H7 (cell line): ENCODE results near the gene DNAJC5G. TPM values are rescaled to one million over a fixed set of nuclear protein-coding genes. Genes with fewer than 3 reads are reported as not detected.
A peak's percentile ranks its signal among the peaks of the same experiment; 100 is the strongest.
"Not testable (repeated sequence)": the region's sequence is repeated elsewhere in the genome, so short reads cannot be mapped to it uniquely, and the experiment has no call there.

ENCODE experiments used
- DNase-seq: peaks from one replicate; pipeline ENCODE4 v3.0.0; 2012
- H3K27me3 ChIP-seq: 2 replicates; pipeline ENCODE4 v1.6.0; 2011; ENCODE audit warnings: mild to moderate bottlenecking, low read length; ENCODE audit not compliant: control insufficient read depth, insufficient read depth
- H3K36me3 ChIP-seq: replicated peaks from 2 replicates; pipeline ENCODE4 v1.5.1; 2011; ENCODE audit warnings: low read length; ENCODE audit not compliant: control insufficient read depth, insufficient read depth
- H3K4me3 ChIP-seq: 2 replicates; pipeline ENCODE4 v1.5.1; 2011; ENCODE audit warnings: low read depth, mild to moderate bottlenecking, control low read depth, low read length, moderate library complexity; ENCODE audit not compliant: insufficient read depth
- total RNA-seq: library from RNA; depleted of rRNA; stranded (reverse); fragments of >200 nt; shearing (Covaris generic); gene quantifications from 2 replicates; pipeline ENCODE4 v1.2.3, GENCODE V29; 2014

Gene DNAJC5G
- total RNA-seq, 1 experiment from 2014 or later = not detected

DNA sequence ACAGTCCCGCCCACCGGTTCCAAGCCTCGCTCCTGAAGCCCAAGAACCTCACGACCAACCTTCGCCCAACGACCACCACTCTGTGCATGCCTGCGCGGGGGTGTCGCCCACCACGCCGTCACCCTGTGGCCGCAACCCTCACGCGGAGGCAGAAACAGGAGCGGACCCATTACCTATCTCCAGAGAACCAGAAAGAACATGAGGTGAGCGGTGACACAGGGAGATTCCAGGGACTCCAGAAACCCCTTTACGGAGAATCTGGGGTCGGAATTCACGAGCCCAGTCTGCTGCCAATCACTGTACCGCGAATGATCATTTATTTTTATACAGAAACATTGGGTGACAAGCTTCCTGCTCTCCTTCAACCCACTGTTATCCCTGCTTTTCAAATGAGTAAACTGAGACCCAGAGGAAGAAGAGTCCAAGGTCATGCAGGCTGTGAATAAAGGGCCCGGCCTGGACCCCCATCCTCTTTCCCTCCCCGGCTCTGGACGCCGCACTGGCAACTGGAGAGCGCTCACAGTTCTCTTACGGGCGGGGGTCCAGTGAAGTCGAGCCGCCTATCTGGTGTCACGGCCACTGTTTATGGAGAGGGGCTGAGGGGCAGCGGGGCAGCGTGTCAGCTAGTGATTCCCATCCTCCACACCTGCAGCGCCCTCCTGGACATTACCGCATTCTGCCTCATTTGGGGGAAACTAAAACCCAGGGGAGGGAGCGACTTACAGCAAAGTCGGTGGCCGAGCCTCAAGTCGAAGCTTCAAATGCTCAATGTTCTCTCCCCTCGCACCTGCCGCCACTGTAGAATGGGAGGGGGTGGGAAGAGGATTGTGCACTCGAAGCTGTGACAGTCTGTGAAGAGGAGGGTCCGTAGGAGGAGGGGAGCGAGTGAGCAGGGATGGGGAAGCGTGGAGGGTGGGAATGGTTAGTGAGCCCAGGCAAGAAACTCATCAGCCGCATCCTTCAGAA, 11.7 kb upstream of the DNAJC5G start:
- peak; percentile 84 for DNase-seq
- H3K4me3 ChIP-seq = peak overlapping the region; percentile 63
- no peaks in the 10 kb centered on the region for H3K36me3 ChIP-seq
- peaks cover 71% of the 10 kb centered on the region for H3K27me3 ChIP-seq

DNA sequence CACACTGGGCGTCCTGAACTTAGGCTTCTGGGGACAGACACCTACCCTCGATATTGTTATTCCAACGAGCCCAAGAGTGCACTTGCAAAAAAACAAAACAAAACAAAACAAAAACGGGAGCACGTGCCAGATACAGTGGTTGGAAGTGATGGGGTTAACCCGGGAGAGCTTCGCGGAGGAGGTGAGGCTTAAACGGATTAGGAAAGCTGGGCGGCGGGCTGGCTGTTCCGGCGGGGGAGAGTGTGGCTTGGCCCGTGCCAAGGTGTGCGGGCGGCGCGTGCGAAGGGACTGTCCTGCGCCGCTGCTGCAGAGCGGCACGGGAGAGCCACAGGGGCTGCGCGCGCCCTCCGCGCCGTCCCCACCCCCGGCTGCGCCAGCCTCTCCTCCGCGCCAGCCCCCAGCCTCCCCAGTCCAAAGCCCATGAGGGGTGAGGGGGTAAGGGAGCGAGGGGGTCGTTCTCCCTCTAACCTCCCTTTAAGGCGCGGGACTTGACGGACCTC, 10.9 kb upstream of the DNAJC5G start:
- peak overlapping the region; percentile 53 for H3K4me3 ChIP-seq
- H3K36me3 ChIP-seq = no peaks in the 10 kb centered on the region
- DNase-seq = peak; percentile 87
- H3K27me3 ChIP-seq = peaks cover 71% of the 10 kb centered on the region

- H3K4me3 ChIP-seq = peak overlapping the region; percentile 53
- H3K27me3 ChIP-seq = peaks cover 67% of the 10 kb centered on the region
- peak; percentile 98 for DNase-seq
- no peaks in the 10 kb centered on the region for H3K36me3 ChIP-seq
Measured at GRCh38 chr2:27264753-27265535, 10.3 kb upstream of the DNAJC5G start.

DNA sequence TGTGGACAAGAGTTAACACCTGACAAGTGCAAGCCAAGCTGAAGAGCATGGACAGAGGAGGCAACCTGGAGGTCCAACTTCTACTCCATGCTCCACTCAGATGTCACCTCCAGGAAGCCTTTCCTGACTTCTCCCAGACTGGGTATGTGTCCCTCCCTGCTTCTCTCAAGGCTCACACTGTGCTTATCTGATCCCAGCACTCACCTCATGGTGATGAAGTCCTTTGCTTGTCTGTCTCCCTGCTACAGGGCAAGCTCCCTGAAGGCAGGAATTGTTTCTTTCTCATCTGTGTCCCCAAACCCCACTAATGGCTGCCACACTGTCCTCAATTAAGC, 9.7 kb upstream of the DNAJC5G start:
- DNase-seq = no peak
- Histone ChIP-seq H3K27me3 (peaks cover 62% of the 10 kb centered on the region), H3K4me3 (no peak overlapping the region), H3K36me3 (no peaks in the 10 kb centered on the region)

DNA sequence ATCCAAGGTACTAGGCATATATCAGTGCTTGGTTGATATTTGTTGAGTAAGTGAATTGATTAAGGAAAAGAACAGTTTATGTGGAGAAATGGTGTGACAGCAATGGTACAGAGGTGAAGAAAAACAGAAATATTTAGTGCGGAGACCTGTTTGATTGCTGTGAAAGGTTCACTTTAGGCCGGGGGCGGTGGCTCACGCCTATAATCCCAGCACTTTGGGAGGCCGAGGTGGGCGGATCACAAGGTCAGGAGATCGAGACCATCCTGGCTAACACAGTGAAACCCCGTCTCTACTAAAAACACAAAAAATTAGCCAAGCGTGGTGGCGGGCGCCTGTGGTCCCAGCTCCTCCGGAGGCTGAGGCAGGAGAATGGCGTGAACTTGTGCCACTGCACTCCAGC, 6.9 kb upstream of the DNAJC5G start:
- peaks cover 34% of the 10 kb centered on the region for H3K27me3 ChIP-seq
- not testable (repeated sequence) for H3K36me3 ChIP-seq, DNase-seq, H3K4me3 ChIP-seq

DNA sequence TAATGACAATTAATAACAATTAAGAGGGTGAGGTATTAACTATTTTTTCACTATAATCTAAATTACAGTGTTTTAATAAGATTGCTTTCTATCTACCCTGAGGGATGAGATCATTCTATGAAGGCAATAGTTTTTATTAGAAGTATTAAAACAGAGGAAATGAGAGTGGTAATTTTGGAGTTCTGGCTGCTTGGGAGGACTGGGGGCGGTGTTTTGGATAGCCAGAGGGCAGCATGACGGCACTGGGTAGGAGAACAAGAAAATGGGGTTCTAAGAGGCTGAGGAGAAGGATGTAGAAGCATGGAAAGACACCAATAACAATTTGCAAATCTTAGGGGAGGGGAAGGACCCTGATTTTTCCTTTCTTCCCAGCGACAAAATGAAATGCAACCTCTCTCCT, 5.1 kb upstream of the DNAJC5G start:
- Histone ChIP-seq H3K4me3 (no peak overlapping the region), H3K36me3 (no peaks in the 10 kb centered on the region), H3K27me3 (peaks cover 15% of the 10 kb centered on the region)
- DNase-seq = no peak

DNA sequence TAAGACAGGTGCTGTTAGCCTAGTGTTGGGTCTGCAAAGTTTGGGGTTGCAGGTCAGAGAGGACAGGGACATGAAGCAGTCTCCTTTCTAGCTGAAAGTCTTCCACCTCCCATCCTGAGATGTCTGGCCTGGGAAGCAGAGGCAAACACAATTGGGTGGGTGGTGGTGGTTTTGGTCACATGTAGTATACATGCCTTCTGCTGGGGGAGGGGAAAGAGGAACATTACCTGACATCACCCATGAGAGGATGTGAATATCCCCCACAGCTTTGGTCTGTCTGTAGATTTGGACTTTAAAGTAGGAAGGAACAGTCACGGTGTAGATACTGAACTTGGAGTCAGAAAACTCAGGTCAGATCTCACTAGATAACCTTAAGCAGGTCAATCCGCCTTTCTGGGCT, 4.6 kb upstream of the DNAJC5G start:
- peaks cover 10% of the 10 kb centered on the region for H3K27me3 ChIP-seq
- H3K4me3 ChIP-seq = no peak overlapping the region
- H3K36me3 ChIP-seq = no peaks in the 10 kb centered on the region
- no peak for DNase-seq

GRCh38 chr2:27271631-27272340, 3.4 kb upstream of the DNAJC5G start:
- Histone ChIP-seq H3K27me3 (peaks cover under 1% of the 10 kb centered on the region; the same call in 1 of the 2 replicates), H3K4me3 (no peak overlapping the region), H3K36me3 (no peaks in the 10 kb centered on the region)
- no peak for DNase-seq

DNA sequence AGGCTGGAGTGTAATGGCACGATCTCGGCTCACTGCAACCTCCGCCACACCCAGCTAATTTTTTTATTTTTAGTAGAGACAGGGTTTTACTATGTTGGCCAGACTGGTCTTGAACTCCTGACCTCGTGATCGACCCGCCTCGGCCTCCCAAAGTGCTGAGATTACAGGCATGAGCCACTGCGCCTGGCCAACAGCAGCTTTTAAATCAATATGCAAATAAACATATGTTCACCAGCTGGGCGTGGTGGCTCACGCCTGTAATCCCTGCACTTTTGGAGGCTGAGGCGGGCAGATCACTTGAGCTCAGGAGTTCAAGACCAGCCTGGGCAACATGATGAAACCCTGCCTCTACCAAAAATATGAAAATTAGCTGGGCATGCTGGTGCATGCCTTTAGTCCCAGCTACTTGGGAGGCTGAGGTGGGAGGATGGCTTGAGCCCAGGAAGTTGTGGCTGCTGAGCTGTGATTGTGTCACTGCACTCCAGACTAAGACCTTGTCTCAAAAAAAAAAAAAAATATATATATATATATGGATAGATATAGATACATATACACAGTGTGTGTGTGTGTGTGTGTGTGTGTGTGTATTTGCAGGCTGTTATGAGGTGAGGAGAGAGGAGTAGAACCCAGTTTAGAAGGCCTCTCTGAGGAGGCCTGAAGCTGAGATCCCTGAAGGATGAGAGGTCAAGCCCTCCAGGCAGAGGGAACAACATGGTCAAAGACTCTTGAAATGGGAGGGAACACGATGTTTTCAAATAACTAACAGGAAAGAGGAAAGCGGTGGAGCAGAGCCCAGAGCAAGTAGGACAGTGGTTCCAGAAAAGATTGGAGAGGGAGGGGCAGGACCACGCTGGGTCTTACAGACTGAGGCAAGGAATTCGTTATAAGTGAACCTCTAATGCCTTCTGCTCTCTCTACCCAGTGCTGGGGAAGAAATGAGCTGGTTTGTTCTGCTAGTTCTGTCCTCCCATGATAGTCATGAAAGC, 2.4 kb upstream of the DNAJC5G start:
- not testable (repeated sequence) for DNase-seq, H3K27me3 ChIP-seq, H3K36me3 ChIP-seq, H3K4me3 ChIP-seq

DNA sequence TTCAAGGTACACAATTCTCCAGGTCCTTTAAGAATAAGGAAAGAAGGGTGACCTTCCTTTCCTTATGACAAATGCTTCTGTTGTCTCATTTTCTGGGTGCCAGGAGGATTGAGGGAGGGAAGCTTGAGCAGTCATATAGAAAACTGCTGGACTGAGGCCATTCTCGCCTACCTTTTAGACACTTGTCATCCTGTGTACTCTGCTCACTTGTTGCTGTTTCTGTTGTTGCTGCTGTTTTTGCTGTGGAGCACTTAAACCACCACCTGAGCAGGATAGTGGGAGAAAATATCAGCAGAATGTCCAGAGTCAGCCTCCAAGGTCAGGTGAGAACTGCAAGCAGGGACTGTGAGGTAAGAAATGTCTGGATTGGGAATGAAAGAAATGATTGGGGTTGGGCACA, 2.8 kb downstream of the DNAJC5G start:
- Histone ChIP-seq H3K27me3 (no peaks in the 10 kb centered on the region), H3K36me3 (no peaks in the 10 kb centered on the region)

GRCh38 chr2:27280826-27281225, 5.6 kb downstream of the DNAJC5G start:
- Histone ChIP-seq H3K36me3 (no peaks in the 10 kb centered on the region), H3K27me3 (no peaks in the 10 kb centered on the region; the same call in 1 of the 2 replicates), H3K4me3 (no peak overlapping the region)
- no peak for DNase-seq

More for the DNA sequence above, 2.8 kb downstream of the DNAJC5G start:
- DNase-seq = no peak
- no peak overlapping the region for H3K4me3 ChIP-seq

DNA sequence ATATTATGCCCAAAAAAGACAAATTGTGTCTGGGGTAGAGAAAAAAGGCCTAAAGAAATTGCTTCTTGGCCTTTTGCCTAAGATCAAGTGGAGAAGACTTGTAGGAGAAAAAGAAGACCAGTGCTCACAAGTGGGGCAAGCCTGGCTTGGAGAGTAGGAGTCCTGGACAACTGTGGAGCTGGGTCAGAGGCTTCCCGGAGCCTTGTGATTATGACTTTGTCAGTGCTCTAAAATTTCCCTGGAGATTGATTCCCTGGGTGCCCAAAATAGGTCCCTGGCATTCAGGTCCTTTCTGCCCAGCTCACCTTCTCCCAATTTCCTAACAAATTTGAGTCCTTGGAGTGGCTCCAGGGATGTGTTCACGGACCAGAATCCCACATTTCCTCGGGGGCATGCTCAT, 6.2 kb downstream of the DNAJC5G start:
- H3K27me3 ChIP-seq = no peaks in the 10 kb centered on the region; the same call in 1 of the 2 replicates
- DNase-seq = no peak
- no peak overlapping the region for H3K4me3 ChIP-seq
- no peaks in the 10 kb centered on the region for H3K36me3 ChIP-seq

DNA sequence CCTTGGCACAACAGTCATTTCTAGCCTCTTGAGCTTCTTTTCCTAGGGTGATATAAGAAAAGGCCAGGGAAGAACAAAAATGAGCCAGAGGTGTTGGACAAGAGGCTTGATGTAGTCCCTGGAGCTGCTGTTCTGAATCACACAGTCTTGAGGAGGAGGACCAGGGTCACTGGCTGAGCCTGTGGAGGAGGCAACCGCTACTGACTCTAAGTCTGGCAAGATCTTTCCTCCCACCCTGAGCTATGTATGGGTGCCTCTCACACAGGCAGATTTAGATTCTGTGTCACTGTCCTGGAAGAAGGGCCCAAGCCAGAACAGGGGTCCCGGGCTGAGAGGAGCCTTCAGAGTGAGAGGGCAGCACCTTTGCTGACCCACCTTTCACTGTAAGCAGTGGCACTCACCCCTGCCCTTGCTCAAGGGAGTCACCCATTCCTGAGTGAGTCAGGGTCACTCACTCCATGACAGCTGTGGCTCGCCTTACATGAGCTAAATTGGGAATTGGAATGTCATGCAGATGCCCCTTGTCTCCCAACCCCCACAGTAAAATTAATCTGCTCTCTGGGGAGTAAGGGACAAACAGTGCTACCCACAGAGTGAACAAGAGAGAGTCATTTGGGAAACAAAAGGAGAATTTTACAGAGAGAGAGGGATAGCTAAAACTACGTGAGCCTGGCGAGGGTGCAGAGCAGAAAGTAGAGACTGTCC, 6.8 kb downstream of the DNAJC5G start, which contains the start of gene TRIM54:
Gene TRIM54, plus strand, starts transcription at position 575 of the 705 bp plus-strand sequence. CDS start 303 bp downstream, outside the sequence.
- DNase-seq = no peak
- H3K4me3 ChIP-seq = peak within 1 kb of the TSS; percentile 13; the same call in 1 of the 2 replicates
- H3K36me3 ChIP-seq = no peaks in the 10 kb centered on the region
- no peaks in the 10 kb centered on the region; the same call in 1 of the 2 replicates for H3K27me3 ChIP-seq
